Smooth muscle cell (in vitro differentiated cells): ENCODE data around the gene APOBEC3C. TPM values are rescaled to one million over a fixed set of nuclear protein-coding genes. Genes with fewer than 3 reads are reported as not detected.

ENCODE experiments used
- DNase-seq: peaks from one replicate; lab custom pipeline; 2025; ENCODE audit not compliant: unreplicated experiment; lab: John Stamatoyannopoulos, UW
- H2AFZ ChIP-seq: fragments of 200-600 bp; sonication (generic); 2 replicates; pipeline ENCODE4 v1.6.0; 2016; ENCODE audit warnings: antibody characterized with exemption, low read depth, mild to moderate bottlenecking
- H3F3A ChIP-seq: fragments of 200-600 bp; sonication (generic); 2 replicates; pipeline ENCODE4 v1.6.0; 2017; ENCODE audit warnings: antibody characterized with exemption, low read depth
- H3K27ac ChIP-seq: fragments of 200-600 bp; sonication (generic); 2 replicates; pipeline ENCODE4 v1.5.1; 2016; ENCODE audit warnings: low read depth, mild to moderate bottlenecking
- H3K27me3 ChIP-seq: fragments of 200-600 bp; sonication (generic); 2 replicates; pipeline ENCODE4 v1.6.1; 2016; ENCODE audit warnings: low read depth, mild to moderate bottlenecking
- H3K36me3 ChIP-seq: fragments of 200-600 bp; sonication (generic); 2 replicates; pipeline ENCODE4 v1.5.1; 2016; ENCODE audit warnings: low read depth
- H3K4me1 ChIP-seq: fragments of 200-600 bp; sonication (generic); 2 replicates; pipeline ENCODE4 v1.5.1; 2016; ENCODE audit warnings: low read depth
- H3K4me2 ChIP-seq: fragments of 200-600 bp; sonication (generic); 2 replicates; pipeline ENCODE4 v1.6.0; 2016; ENCODE audit warnings: mild to moderate bottlenecking
- H3K4me3 ChIP-seq: fragments of 200-600 bp; sonication (generic); 2 replicates; pipeline ENCODE4 v1.5.1; 2016; ENCODE audit warnings: mild to moderate bottlenecking
- H3K79me2 ChIP-seq: fragments of 200-600 bp; sonication (generic); 2 replicates; pipeline ENCODE4 v1.6.0; 2016; ENCODE audit warnings: low read depth, mild to moderate bottlenecking
- H3K9ac ChIP-seq: fragments of 200-600 bp; sonication (generic); 2 replicates; pipeline ENCODE4 v1.6.0; 2016; ENCODE audit warnings: low read depth
- H3K9me3 ChIP-seq: fragments of 200-600 bp; sonication (generic); replicated peaks from 2 replicates; pipeline ENCODE4 v1.5.1; 2016; ENCODE audit warnings: low read depth
- H4K20me1 ChIP-seq: fragments of 200-600 bp; sonication (generic); 2 replicates; pipeline ENCODE4 v1.6.0; 2016; ENCODE audit warnings: low read depth
- CTCF ChIP-seq: fragments of 200-600 bp; sonication (generic); IDR thresholded peaks from 2 replicates; pipeline ENCODE4 v1.5.1; 2017; ENCODE audit warnings: borderline replicate concordance, mild to moderate bottlenecking, antibody characterized with exemption; ENCODE audit not compliant: insufficient read depth, poor library complexity, severe bottlenecking
- WGBS: methylation state at CpG from one replicate; pipeline ENCODE4 v1.1.7; 2016; ENCODE audit warnings: low lambda C conversion rate; 5-methylcytosine and 5-hydroxymethylcytosine counted together
- polyA plus RNA-seq: library from polyadenylated mRNA; unstranded; fragments of >200 nt; fragmentation: Nextera tagmentation; extraction: Ambion mirVana; gene quantifications from 2 replicates; pipeline ENCODE4 v1.2.1, GENCODE V29; 2016
- total RNA-seq: library from RNA; depleted of rRNA; stranded (reverse); fragments of >200 nt; gene quantifications from 2 replicates; pipeline ENCODE4 v1.2.3, GENCODE V29; 2014

Gene APOBEC3C
- total RNA-seq: 3.9 and 5.3 TPM in 2 replicates
- polyA plus RNA-seq: 38.0 and 62.7 TPM in 2 replicates

DNA sequence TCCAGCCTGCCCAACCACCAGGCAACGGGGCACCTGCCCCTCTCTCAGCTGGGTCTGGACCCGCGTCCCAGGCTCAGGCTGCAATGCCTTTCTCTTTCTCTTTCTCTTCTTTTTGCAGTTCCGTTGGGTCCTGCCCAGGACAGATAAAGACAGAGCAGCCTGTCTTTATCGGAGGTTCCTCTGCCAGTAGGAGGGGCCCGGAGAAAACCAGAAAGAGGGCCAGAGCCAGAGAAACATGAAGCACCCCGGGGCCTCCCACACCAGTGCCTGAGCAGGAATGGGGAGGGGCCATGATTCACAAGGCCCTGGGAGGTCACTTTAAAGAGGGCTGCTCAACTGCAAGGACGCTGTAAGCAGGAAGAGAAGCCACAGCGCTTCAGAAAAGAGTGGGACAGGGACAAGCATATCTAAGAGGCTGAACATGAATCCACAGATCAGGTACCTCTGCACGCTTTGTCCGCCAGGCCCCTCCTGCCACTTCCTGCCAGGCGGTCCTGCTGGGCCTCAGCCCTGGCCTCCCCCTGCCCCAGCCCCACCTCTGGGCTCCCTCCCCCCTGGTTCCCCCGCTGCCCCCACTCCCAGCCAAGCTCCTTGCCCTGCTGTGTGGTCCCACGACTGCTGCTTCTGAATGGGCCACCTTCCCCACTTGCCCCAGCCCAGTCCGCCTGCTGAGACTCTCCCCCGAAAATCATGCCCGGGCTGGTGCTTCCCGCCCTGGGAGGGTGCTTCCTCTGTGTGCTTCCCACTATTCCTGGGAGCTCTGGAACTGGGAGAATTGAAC, at the start of gene APOBEC3C:
APOBEC3C (plus strand) TSS at position 316 of the 781 bp plus-strand sequence; CDS start at position 422, 106 bp downstream.
- peak within 1 kb of the TSS; percentile 78 for H3K27ac ChIP-seq
- no peaks in the 10 kb centered on the region for H3K36me3 ChIP-seq
- DNase-seq: peak; percentile 60
- peak within 1 kb of the TSS; percentile 62 for H3K9ac ChIP-seq
- H3K27me3 ChIP-seq: no peaks in the 10 kb centered on the region
- WGBS: 11% methylated on average over 17 of the region's 18 CpGs
- peaks cover 18% of the 10 kb centered on the region for H3K4me1 ChIP-seq
- peak within 1 kb of the TSS; percentile 76 for H2AFZ ChIP-seq
- H3K9me3 ChIP-seq: no peaks in the 10 kb centered on the region
- H3F3A ChIP-seq: peaks cover 1% of the 10 kb centered on the region
- H3K79me2 ChIP-seq: peaks cover 6% of the 10 kb centered on the region
- H3K4me3 ChIP-seq: peak within 1 kb of the TSS; percentile 64
- peak within 1 kb of the TSS; percentile 92 for H3K4me2 ChIP-seq
- H4K20me1 ChIP-seq: no peaks in the 10 kb centered on the region
- no peak for TF ChIP-seq CTCF

DNA sequence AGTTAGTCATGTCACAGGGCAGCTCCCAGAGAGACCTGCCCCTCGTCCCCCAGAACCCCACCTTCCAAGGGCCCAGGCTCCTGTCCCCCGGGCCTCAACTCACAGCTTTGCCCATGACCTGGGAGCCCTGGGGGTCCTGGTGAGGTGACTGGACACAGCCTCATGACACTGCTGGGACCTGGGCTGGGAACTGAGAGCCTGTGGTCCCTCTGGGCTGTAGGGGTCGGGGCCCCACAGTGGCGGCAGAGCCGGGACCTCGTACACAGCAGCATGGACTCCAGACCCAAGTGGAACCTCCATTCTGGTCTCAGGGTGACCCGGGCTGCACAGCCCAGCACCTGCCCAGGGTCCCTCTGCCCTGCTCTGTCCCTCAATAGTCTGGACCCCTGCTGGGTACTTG, 49.8 kb upstream of the APOBEC3C start:
- 95% methylated on average over 5 of the region's 7 CpGs for WGBS
- H3K36me3 ChIP-seq: no peaks in the 10 kb centered on the region
- no peaks in the 10 kb centered on the region for H3K79me2 ChIP-seq
- H3K4me3 ChIP-seq: no peak overlapping the region
- no peaks in the 10 kb centered on the region for H3K4me1 ChIP-seq
- DNase-seq: no peak
- H3K27ac ChIP-seq: no peak overlapping the region
- H3K4me2 ChIP-seq: no peak overlapping the region
- no peaks in the 10 kb centered on the region for H3K9me3 ChIP-seq
- H3F3A ChIP-seq: no peaks in the 10 kb centered on the region
- TF ChIP-seq CTCF: no peak
- H3K9ac ChIP-seq: no peak overlapping the region
- H3K27me3 ChIP-seq: peaks cover 2% of the 10 kb centered on the region
- no peaks in the 10 kb centered on the region for H4K20me1 ChIP-seq
- no peak overlapping the region for H2AFZ ChIP-seq

- Histone ChIP-seq H3K79me2 (no peaks in the 10 kb centered on the region), H3K4me2 (no peak overlapping the region), H3K27ac (no peak overlapping the region), H3F3A (no peaks in the 10 kb centered on the region), H3K27me3 (no peaks in the 10 kb centered on the region), H3K9ac (no peak overlapping the region), H3K4me3 (no peak overlapping the region), H3K4me1 (no peaks in the 10 kb centered on the region), H3K36me3 (no peaks in the 10 kb centered on the region), H3K9me3 (no peaks in the 10 kb centered on the region), H4K20me1 (no peaks in the 10 kb centered on the region), H2AFZ (no peak overlapping the region)
- whole genome bisulfite sequencing: 87% methylated on average over 4 of the region's 4 CpGs
- no peak for TF ChIP-seq CTCF
- no peak for DNase-seq
These were observed 49.1 kb upstream of the APOBEC3C start for GRCh38 chr22:38964989-38965388.
